CD4-positive, alpha-beta memory T cell (primary cell): ENCODE data around the gene TMEM106B. TPM values are rescaled to one million over a fixed set of nuclear protein-coding genes. Genes with fewer than 3 reads are reported as not detected.
"Not testable (repeated sequence)": the region's sequence is repeated elsewhere in the genome, so short reads cannot be mapped to it uniquely, and the experiment has no call there.

Experiments used
- CTCF ChIA-PET: fragments of 350-600 bp; sonication (Branson Sonifier 250); formaldehyde crosslinking; loops from one replicate; lab custom pipeline; 2021; ENCODE audit warnings: inconsistent platforms; ENCODE audit not compliant: partially characterized antibody; lab: Charles Lee
- POLR2A ChIA-PET: fragments of 350-600 bp; sonication (Branson Sonifier 250); formaldehyde crosslinking; loops from one replicate; lab custom pipeline; 2021; ENCODE audit not compliant: partially characterized antibody; lab: Charles Lee
- DNase-seq, 5 donors: peaks; one replicate each; pipeline versions ENCODE4 v3.0.0 to v3.0.0-alpha.2; 2020 to 2022; ENCODE audit warnings: mixed read lengths in 1 of 5
- H3K27ac ChIP-seq: one replicate; pipeline ENCODE4 v1.7.0; 2013; ENCODE audit warnings: low read depth, low read length
- H3K27me3 ChIP-seq: 2 replicates; pipeline ENCODE4 v1.7.0; 2013; ENCODE audit warnings: mild to moderate bottlenecking, low read length, moderate library complexity; ENCODE audit not compliant: insufficient read depth
- H3K36me3 ChIP-seq: 2 replicates; pipeline ENCODE4 v1.7.0; 2013; ENCODE audit warnings: mild to moderate bottlenecking, low read length, moderate library complexity; ENCODE audit not compliant: insufficient read depth
- H3K4me1 ChIP-seq: 2 replicates; pipeline ENCODE4 v1.7.0; 2013; ENCODE audit warnings: mild to moderate bottlenecking, low read length, moderate library complexity; ENCODE audit not compliant: insufficient read depth
- H3K4me3 ChIP-seq, 2 donors: one replicate each; pipeline ENCODE4 v1.7.0; 2013; ENCODE audit warnings: low read length in 2 of 2, mild to moderate bottlenecking in 1 of 2
- H3K9me3 ChIP-seq, 2 donors: one replicate each; pipeline ENCODE4 v1.7.0; 2013; ENCODE audit warnings: low read length in 2 of 2, control low read depth in 1 of 2; ENCODE audit not compliant: control insufficient read depth in 1 of 2
- H3K27ac Mint-ChIP-seq, 7 donors: one replicate each; pipeline ENCODE4 v1.8.0; 2020 to 2021; ENCODE audit warnings: mixed read lengths in 7 of 7, mild to moderate bottlenecking in 6 of 7, inconsistent platforms in 3 of 7, moderate library complexity in 3 of 7
- H3K27me3 Mint-ChIP-seq, 2 donors: one replicate each; pipeline ENCODE4 v1.8.0; 2020 to 2021; ENCODE audit warnings: mixed read lengths in 2 of 2
- H3K36me3 Mint-ChIP-seq, 2 donors: one replicate each; pipeline ENCODE4 v1.8.0; 2020 to 2021; ENCODE audit warnings: mixed read lengths in 2 of 2, inconsistent platforms in 1 of 2, mild to moderate bottlenecking in 1 of 2
- H3K4me1 Mint-ChIP-seq, 4 donors: one replicate each; pipeline ENCODE4 v1.8.0; 2020 to 2021; ENCODE audit warnings: mixed read lengths in 4 of 4, mild to moderate bottlenecking in 1 of 4
- H3K4me3 Mint-ChIP-seq, 8 donors: one replicate each; pipeline ENCODE4 v1.8.0; 2020 to 2021; ENCODE audit warnings: mixed read lengths in 8 of 8, mild to moderate bottlenecking in 7 of 8, moderate library complexity in 6 of 8, inconsistent platforms in 3 of 8
- H3K9me3 Mint-ChIP-seq, 8 donors: one replicate each; pipeline ENCODE4 v1.8.0; 2020 to 2021; ENCODE audit warnings: mixed read lengths in 8 of 8, mild to moderate bottlenecking in 5 of 8, inconsistent platforms in 3 of 8, moderate library complexity in 1 of 8
- intact Hi-C: fragments of 100-400 bp; cut with micrococcal nuclease; formaldehyde crosslinking; loops from one replicate; pipeline ENCODE4 v1.15.1; 2023
- polyA plus RNA-seq, 2 donors: library from polyadenylated mRNA; unstranded; fragments of 300-500 nt; fragmentation: Illumina TruSeq; gene quantifications; one replicate each; pipeline ENCODE4 v1.2.3, GENCODE V29; 2021
- total RNA-seq, 2 experiments: library from RNA; stranded (reverse); gene quantifications; one replicate each; pipeline ENCODE4 v1.2.3, GENCODE V29; 2021

The TMEM106B gene
- total RNA-seq: 10 to 100 TPM; 56.9 to 62.2 TPM
- polyA plus RNA-seq: 10 to 100 TPM; 37.2 to 46.6 TPM

GRCh38 chr7:12211054-12211710 is at the start of gene TMEM106B:
Gene TMEM106B, plus strand, starts transcription at chr7:12211294. Its CDS starts 3,517 bp downstream, at chr7:12214811.
- peaks cover 46% of the 10 kb centered on the region for H3K4me1 ChIP-seq
- peak within 1 kb of the TSS; percentile 95 to 100 (median 100) for H3K27ac Mint-ChIP-seq
- peaks cover 7% of the 10 kb centered on the region for H3K36me3 ChIP-seq
- peak within 1 kb of the TSS; percentile 98 for H3K27ac ChIP-seq
- POLR2A ChIA-PET: interaction anchor here (0.5 to 2.9 kb wide), 25 partner anchors 10 to 1271 kb away, joined by 3 to 62 read pairs (median 4); a partner anchor contains a TSS
- H3K4me1 Mint-ChIP-seq: peaks cover 23 to 40% (median 33%) of the 10 kb centered on the region in 4 donors
- DNase-seq: peak; percentile 95 to 98 (median 98)
- CTCF ChIA-PET: interaction anchor here (0.7 to 2.1 kb wide), 18 partner anchors 10 to 137 kb away, joined by 3 to 11 read pairs (median 4); no protein-coding TSS in a partner anchor
- H3K9me3 ChIP-seq: no peaks in the 10 kb centered on the region
- intact Hi-C loops: loop anchor here (1.0 to 5.0 kb wide), 10 partner anchors 12 to 521 kb away; partner anchors contain the start of genes ARL4A and VWDE
- no peaks in the 10 kb centered on the region for H3K27me3 ChIP-seq
- peak within 1 kb of the TSS; percentile 92 to 100 (median 98) for H3K4me3 Mint-ChIP-seq
- peak within 1 kb of the TSS; percentile 70 to 94 for H3K4me3 ChIP-seq
- H3K27me3 Mint-ChIP-seq: peaks cover 0 to 2% of the 10 kb centered on the region in 2 donors
- H3K9me3 Mint-ChIP-seq: peaks cover 0 to 2% (median 0%) of the 10 kb centered on the region in 8 donors
- peaks cover 15 to 32% of the 10 kb centered on the region in 2 donors for H3K36me3 Mint-ChIP-seq

GRCh38 chr7:12162415-12163113 is 48.5 kb upstream of the TMEM106B start:
- intact Hi-C loops: no loop called here
- no peak overlapping the region for H3K27ac ChIP-seq
- Mint-ChIP-seq H3K4me1 (peaks cover 0 to 6% (median 0%) of the 10 kb centered on the region in 4 donors), H3K27me3 (no peaks in the 10 kb centered on the region), H3K36me3 (peaks cover 10 to 18% of the 10 kb centered on the region in 2 donors), H3K9me3 (peaks cover 0 to 34% (median 25%) of the 10 kb centered on the region in 8 donors), H3K27ac (no peak overlapping the region), H3K4me3 (no peak overlapping the region)
- no peaks in the 10 kb centered on the region for H3K9me3 ChIP-seq
- DNase-seq: no peak
- H3K36me3 ChIP-seq: no peaks in the 10 kb centered on the region
- no peaks in the 10 kb centered on the region for H3K27me3 ChIP-seq
- no peaks in the 10 kb centered on the region for H3K4me1 ChIP-seq
- ChIA-PET CTCF (interaction anchor here (1.9 kb wide), 1 partner anchor 8 kb away, joined by 5 read pairs; no protein-coding TSS in a partner anchor), POLR2A (no interaction called here)
- H3K4me3 ChIP-seq: no peak overlapping the region

DNA sequence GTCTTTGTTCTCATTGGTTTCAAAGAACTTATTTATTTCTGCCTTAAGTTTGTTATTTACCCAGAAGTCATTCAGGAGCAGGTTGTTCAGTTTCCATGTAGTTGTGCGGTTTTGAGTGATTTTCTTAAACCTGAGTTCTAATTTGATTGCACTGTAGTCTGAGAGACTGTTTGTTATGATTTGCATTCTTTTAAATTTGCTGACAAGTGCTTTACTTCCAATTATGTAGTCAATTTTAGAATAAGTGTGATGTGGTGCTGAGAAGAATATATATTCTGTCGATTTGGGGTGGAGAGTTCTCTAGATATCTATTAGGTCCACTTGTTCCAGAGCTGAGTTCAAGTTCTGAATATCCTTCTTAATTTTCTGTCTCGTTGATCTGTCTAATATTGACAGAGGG is 43.0 kb upstream of the TMEM106B start:
- Mint-ChIP-seq H3K27ac (peak overlapping the region in 3 of 7 donors; percentile 31 to 62 (median 43)), H3K9me3 (peaks cover 0 to 67% (median 48%) of the 10 kb centered on the region in 8 donors), H3K4me3 (peak overlapping the region in 2 of 8 donors; percentile 20 to 36), H3K4me1 (peaks cover 19 to 37% (median 29%) of the 10 kb centered on the region in 4 donors), H3K36me3 (peaks cover 25 to 46% of the 10 kb centered on the region in 2 donors)
- CTCF ChIA-PET, H3K9me3 ChIP-seq, H3K27ac ChIP-seq, H3K4me3 ChIP-seq, intact Hi-C loops, H3K27me3 Mint-ChIP-seq, H3K36me3 ChIP-seq, H3K27me3 ChIP-seq, DNase-seq: not testable (repeated sequence)
- peaks cover 20% of the 10 kb centered on the region for H3K4me1 ChIP-seq
- POLR2A ChIA-PET: interaction anchor here (7.5 kb wide), 1 partner anchor 43 kb away, joined by 62 read pairs; the partner anchor contains the start of gene TMEM106B

DNA sequence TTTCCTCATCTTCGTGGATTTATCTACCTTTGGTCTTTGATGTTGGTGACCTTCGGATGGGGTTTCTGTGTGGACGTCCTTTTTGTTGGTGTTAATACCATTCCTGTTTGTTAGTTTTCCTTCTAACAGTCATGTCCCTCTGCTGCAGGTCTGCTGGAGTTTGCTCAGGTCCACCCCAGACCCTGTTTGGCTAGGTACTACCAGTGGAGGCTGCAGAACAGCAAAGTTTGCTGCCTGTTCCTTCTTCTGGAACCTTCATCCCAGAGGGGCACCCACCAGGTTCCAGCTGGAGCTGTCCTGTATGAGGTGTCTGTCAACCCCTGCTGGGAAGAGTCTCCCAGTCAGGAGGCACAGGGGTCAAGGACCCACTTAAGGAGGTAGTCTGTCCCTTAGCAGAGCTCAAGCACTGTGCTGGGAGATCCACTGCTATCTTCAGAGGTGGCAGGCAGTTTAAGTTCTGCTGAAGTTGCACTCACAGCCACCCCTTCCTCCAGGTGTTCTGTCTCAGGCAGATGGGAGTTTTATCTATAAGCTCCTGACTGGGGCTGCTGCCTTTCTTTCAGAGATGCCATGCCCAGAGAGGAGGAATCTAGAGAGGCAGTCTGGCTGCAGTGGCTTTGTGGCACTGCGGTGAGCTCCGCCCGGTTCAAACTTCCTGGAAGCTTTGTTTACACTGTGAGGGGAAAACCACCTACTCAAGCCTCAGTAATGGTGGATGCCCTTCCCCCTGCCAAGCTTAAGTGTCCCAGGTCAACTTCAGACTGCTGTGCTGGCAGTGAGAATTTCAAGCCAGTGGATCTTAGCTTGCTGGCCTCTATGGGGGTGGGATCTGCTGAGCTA is 40.9 kb upstream of the TMEM106B start:
- H3K4me1 Mint-ChIP-seq: peaks cover 22 to 37% (median 29%) of the 10 kb centered on the region in 4 donors
- Histone ChIP-seq H3K4me1 (peaks cover 20% of the 10 kb centered on the region), H3K27ac (peak overlapping the region; percentile 10), H3K4me3 (peak overlapping the region in 1 of 2 donors; percentile 17)
- H3K27me3 ChIP-seq, H3K36me3 ChIP-seq, H3K9me3 ChIP-seq, H3K27me3 Mint-ChIP-seq: not testable (repeated sequence)
- POLR2A ChIA-PET: interaction anchor here (0.6 to 7.5 kb wide), 12 partner anchors 9 to 101 kb away, joined by 3 to 62 read pairs (median 4); partner anchors contain the start of gene TMEM106B
- peaks cover 0 to 57% (median 47%) of the 10 kb centered on the region in 8 donors for H3K9me3 Mint-ChIP-seq
- peak overlapping the region; percentile 60 to 84 (median 73) for H3K4me3 Mint-ChIP-seq
- peaks cover 25 to 46% of the 10 kb centered on the region in 2 donors for H3K36me3 Mint-ChIP-seq
- intact Hi-C loops: loop anchor here (1.0 to 2.0 kb wide), 2 partner anchors 41 to 53 kb away; partner anchors contain the start of gene TMEM106B
- CTCF ChIA-PET: interaction anchor here (0.7 to 1.9 kb wide), 6 partner anchors 9 to 62 kb away, joined by 3 to 5 read pairs (median 4); no protein-coding TSS in a partner anchor
- DNase-seq: peak; percentile 46 to 68 (median 57)
- peak overlapping the region; percentile 68 to 92 (median 86) for H3K27ac Mint-ChIP-seq

- intact Hi-C loops: no loop called here
- Mint-ChIP-seq H3K36me3 (peaks cover 6 to 19% of the 10 kb centered on the region in 2 donors), H3K9me3 (peaks cover 0 to 22% (median 12%) of the 10 kb centered on the region in 8 donors), H3K4me3 (no peak overlapping the region), H3K4me1 (peaks cover 22 to 35% (median 29%) of the 10 kb centered on the region in 4 donors), H3K27me3 (no peaks in the 10 kb centered on the region), H3K27ac (no peak overlapping the region)
- peaks cover 20% of the 10 kb centered on the region for H3K4me1 ChIP-seq
- H3K27me3 ChIP-seq: no peaks in the 10 kb centered on the region
- no peak overlapping the region for H3K27ac ChIP-seq
- ChIA-PET POLR2A (interaction anchor here (7.5 kb wide), 1 partner anchor 37 kb away, joined by 62 read pairs; the partner anchor contains the start of gene TMEM106B), CTCF (no interaction called here)
- no peak overlapping the region for H3K4me3 ChIP-seq
- H3K36me3 ChIP-seq: no peaks in the 10 kb centered on the region
- no peak for DNase-seq
- no peaks in the 10 kb centered on the region for H3K9me3 ChIP-seq
These were observed 37.4 kb upstream of the TMEM106B start for GRCh38 chr7:12173671-12174070.

- Mint-ChIP-seq H3K9me3 (peaks cover 0 to 10% (median 2%) of the 10 kb centered on the region in 8 donors), H3K4me3 (no peak overlapping the region), H3K27ac (no peak overlapping the region), H3K4me1 (peaks cover 16 to 23% (median 18%) of the 10 kb centered on the region in 4 donors), H3K27me3 (no peaks in the 10 kb centered on the region), H3K36me3 (peaks cover 0 to 8% of the 10 kb centered on the region in 2 donors)
- H3K27ac ChIP-seq: no peak overlapping the region
- no peaks in the 10 kb centered on the region for H3K9me3 ChIP-seq
- no peak overlapping the region for H3K4me3 ChIP-seq
- peaks cover 12% of the 10 kb centered on the region for H3K4me1 ChIP-seq
- POLR2A ChIA-PET: interaction anchor here (7.5 kb wide), 1 partner anchor 36 kb away, joined by 62 read pairs; the partner anchor contains the start of gene TMEM106B
- H3K36me3 ChIP-seq: no peaks in the 10 kb centered on the region
- CTCF ChIA-PET: interaction anchor here (0.6 kb wide), 1 partner anchor 153 kb away, joined by 3 read pairs; no protein-coding TSS in a partner anchor
- intact Hi-C loops: no loop called here
- DNase-seq: no peak
- no peaks in the 10 kb centered on the region for H3K27me3 ChIP-seq
These were observed 36.2 kb upstream of the TMEM106B start for GRCh38 chr7:12174931-12175330.
